Stimulated activated CD4-positive, alpha-beta T cell treated with anti-CD3 and anti-CD28 coated beads, TNF-alpha, amount 100 ng/mL, for 48 hours (primary cell): ENCODE results near the gene PRMT7.

ENCODE experiments used
- DNase-seq, 3 donors: peaks; one replicate each; pipeline ENCODE4 v3.0.0-alpha.2; 2020; ENCODE audit warnings: low read depth in 3 of 3

The PRMT7 gene

GRCh38 chr16:68375801-68376536 is 65.2 kb downstream of the PRMT7 start:
- DNase-seq, result no peak

- DNase-seq, result no peak
Observed at GRCh38 chr16:68376590-68376989, 65.8 kb downstream of the PRMT7 start.

GRCh38 chr16:68377221-68377620 is 66.4 kb downstream of the PRMT7 start:
- no peak for DNase-seq

- no peak for DNase-seq
Observed at GRCh38 chr16:68377667-68378393, 67.0 kb downstream of the PRMT7 start.

GRCh38 chr16:68378436-68379415 is 67.9 kb downstream of the PRMT7 start:
- no peak for DNase-seq

- DNase-seq, result no peak
Observed at GRCh38 chr16:68379472-68380347, 68.9 kb downstream of the PRMT7 start.

GRCh38 chr16:68380348-68380670 is 69.5 kb downstream of the PRMT7 start:
- DNase-seq, result no peak

GRCh38 chr16:68380676-68381362 is 70.0 kb downstream of the PRMT7 start:
- DNase-seq, result no peak

GRCh38 chr16:68381363-68381724 is 70.5 kb downstream of the PRMT7 start:
- DNase-seq, result no peak

- no peak for DNase-seq
Observed at GRCh38 chr16:68382296-68382718, 71.5 kb downstream of the PRMT7 start.

- no peak for DNase-seq
Observed at GRCh38 chr16:68383858-68384257, 73.0 kb downstream of the PRMT7 start.

GRCh38 chr16:68384288-68385161 is 73.7 kb downstream of the PRMT7 start:
- DNase-seq, result no peak

- DNase-seq, result no peak
Observed at GRCh38 chr16:68385371-68385770, 74.6 kb downstream of the PRMT7 start.

GRCh38 chr16:68386628-68387027 is 75.8 kb downstream of the PRMT7 start:
- no peak for DNase-seq

- no peak for DNase-seq
Observed at GRCh38 chr16:68387301-68387700, 76.5 kb downstream of the PRMT7 start.

GRCh38 chr16:68388124-68388523 is 77.3 kb downstream of the PRMT7 start:
- DNase-seq, result no peak

GRCh38 chr16:68389006-68389405 is 78.2 kb downstream of the PRMT7 start:
- DNase-seq, result no peak

GRCh38 chr16:68389750-68390371 is 79.0 kb downstream of the PRMT7 start:
- no peak for DNase-seq

GRCh38 chr16:68393333-68393732 is 82.5 kb downstream of the PRMT7 start:
- DNase-seq, result no peak
